HFFc6 (cell line): Measurements from ENCODE around the gene RNF208. TPM values are rescaled to one million over a fixed set of nuclear protein-coding genes. Genes with fewer than 3 reads are reported as not detected.

Experiments used
- DNase-seq: peaks from one replicate; pipeline ENCODE4 v3.0.0-alpha.2; 2018
- H3K27ac Mint-ChIP-seq: 2 replicates; pipeline ENCODE4 v1.8.0; 2020; ENCODE audit warnings: mild to moderate bottlenecking, mixed read lengths
- H3K27me3 Mint-ChIP-seq: 2 replicates; pipeline ENCODE4 v1.8.0; 2021; ENCODE audit warnings: mild to moderate bottlenecking, moderate library complexity, mixed read lengths; ENCODE audit not compliant: insufficient read depth
- H3K36me3 Mint-ChIP-seq: 2 replicates; pipeline ENCODE4 v1.8.0; 2021; ENCODE audit warnings: low read depth, mixed read lengths
- H3K4me1 Mint-ChIP-seq: 2 replicates; pipeline ENCODE4 v1.8.0; 2020; ENCODE audit warnings: low read depth, mixed read lengths
- H3K4me3 Mint-ChIP-seq: 2 replicates; pipeline ENCODE4 v1.8.0; 2020; ENCODE audit warnings: mild to moderate bottlenecking, moderate library complexity, mixed read lengths
- H3K9me3 Mint-ChIP-seq: 2 replicates; pipeline ENCODE4 v1.8.0; 2020; ENCODE audit warnings: mild to moderate bottlenecking, mixed read lengths
- total RNA-seq, 6 experiments: library from RNA; stranded (reverse); fragmentation: NEBNext Ultra II Directional; extraction: Animal tissue kit (Norgen Biotek cat#: 25700); gene quantifications; 2 replicates in 1 of 6; 3 replicates in 5 of 6; pipeline ENCODE4 v1.2.3, GENCODE V29; 2021
- TF ChIP-seq, protein P1 (sequence below): fragments of 200-600 bp; sonication (generic); IDR thresholded peaks from 2 replicates; pipeline ENCODE4 v1.5.0; 2021; ENCODE audit warnings: antibody characterized with exemption, mild to moderate bottlenecking

The RNF208 gene
- total RNA-seq, 6 experiments from 2014 or later = 2.5 to 3.8 (median 3.4) TPM

DNA sequence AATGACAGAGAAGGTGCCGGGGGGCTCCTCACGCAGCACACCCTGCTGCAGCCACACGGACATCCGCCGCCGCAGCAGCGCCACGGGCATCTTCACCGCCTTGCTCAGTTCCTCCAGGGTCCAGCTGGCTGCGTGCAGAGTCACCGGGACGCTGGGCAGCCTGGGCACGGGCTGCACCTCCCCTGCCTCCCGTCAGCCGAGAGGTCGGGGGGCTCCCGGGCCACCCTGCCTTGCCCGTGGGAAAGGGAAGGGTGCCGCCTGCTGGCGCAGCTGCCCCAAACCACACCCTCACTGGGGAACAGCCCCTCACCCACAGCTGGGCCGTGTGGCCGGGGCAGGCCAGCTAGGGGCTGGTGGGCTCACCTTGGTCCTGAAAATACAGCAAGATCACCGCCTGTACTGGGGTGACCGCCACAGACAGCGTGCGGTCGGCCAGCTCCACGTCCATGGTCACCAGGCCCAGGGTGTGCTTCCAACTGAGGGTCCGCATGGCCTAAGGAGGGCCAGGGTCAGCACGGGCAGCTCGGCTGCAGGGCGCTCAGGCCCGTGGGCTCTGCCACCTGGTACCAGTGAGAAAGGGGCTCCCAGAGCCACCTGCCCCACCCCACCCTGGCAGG is 46.6 kb downstream of the RNF208 start:
- peaks cover 11% of the 10 kb centered on the region for H3K4me1 Mint-ChIP-seq
- H3K4me3 Mint-ChIP-seq = no peak overlapping the region
- peaks cover 2% of the 10 kb centered on the region; the same call in 1 of the 2 replicates for H3K27me3 Mint-ChIP-seq
- H3K9me3 Mint-ChIP-seq = no peaks in the 10 kb centered on the region
- no peaks in the 10 kb centered on the region for H3K36me3 Mint-ChIP-seq
- no peak overlapping the region for H3K27ac Mint-ChIP-seq
- no peak for DNase-seq
- TF ChIP-seq, protein P1, sequence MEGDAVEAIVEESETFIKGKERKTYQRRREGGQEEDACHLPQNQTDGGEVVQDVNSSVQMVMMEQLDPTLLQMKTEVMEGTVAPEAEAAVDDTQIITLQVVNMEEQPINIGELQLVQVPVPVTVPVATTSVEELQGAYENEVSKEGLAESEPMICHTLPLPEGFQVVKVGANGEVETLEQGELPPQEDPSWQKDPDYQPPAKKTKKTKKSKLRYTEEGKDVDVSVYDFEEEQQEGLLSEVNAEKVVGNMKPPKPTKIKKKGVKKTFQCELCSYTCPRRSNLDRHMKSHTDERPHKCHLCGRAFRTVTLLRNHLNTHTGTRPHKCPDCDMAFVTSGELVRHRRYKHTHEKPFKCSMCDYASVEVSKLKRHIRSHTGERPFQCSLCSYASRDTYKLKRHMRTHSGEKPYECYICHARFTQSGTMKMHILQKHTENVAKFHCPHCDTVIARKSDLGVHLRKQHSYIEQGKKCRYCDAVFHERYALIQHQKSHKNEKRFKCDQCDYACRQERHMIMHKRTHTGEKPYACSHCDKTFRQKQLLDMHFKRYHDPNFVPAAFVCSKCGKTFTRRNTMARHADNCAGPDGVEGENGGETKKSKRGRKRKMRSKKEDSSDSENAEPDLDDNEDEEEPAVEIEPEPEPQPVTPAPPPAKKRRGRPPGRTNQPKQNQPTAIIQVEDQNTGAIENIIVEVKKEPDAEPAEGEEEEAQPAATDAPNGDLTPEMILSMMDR = peak; percentile 53; the same call in 1 of the 2 replicates

DNA sequence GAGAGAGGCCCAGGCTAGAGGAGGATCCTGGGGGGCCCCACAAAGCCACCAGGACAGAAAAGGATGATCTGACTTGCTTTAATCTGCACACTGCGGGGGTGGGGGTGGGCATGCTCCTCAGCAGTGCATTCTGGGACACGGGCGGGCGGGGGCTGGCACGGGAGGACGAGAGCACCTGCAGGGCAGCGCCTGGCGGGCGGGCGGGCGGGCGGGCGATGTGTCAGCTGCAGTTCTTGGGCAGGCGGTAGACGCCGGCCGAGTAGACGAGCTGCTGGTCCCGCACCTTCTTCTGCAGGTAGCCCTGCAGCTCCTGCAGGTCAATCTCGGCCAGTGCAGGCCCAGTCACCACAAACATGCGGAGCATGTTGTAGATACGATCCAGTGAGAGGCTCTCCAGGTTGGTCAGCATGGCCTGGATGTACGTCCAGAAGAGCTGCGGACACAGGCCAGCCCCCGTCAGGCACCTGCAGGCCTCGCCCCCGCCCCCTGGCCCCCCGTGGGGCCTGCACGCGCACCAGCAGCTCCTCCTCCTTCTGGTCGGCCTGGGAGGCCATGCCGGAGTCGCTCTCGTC is 47.2 kb downstream of the RNF208 start:
- peaks cover 11% of the 10 kb centered on the region for H3K4me1 Mint-ChIP-seq
- TF ChIP-seq, protein P1 = no peak
- peaks cover 5% of the 10 kb centered on the region for H3K27me3 Mint-ChIP-seq
- no peaks in the 10 kb centered on the region for H3K36me3 Mint-ChIP-seq
- H3K4me3 Mint-ChIP-seq = no peak overlapping the region
- DNase-seq = no peak
- H3K9me3 Mint-ChIP-seq = no peaks in the 10 kb centered on the region
- H3K27ac Mint-ChIP-seq = no peak overlapping the region

DNA sequence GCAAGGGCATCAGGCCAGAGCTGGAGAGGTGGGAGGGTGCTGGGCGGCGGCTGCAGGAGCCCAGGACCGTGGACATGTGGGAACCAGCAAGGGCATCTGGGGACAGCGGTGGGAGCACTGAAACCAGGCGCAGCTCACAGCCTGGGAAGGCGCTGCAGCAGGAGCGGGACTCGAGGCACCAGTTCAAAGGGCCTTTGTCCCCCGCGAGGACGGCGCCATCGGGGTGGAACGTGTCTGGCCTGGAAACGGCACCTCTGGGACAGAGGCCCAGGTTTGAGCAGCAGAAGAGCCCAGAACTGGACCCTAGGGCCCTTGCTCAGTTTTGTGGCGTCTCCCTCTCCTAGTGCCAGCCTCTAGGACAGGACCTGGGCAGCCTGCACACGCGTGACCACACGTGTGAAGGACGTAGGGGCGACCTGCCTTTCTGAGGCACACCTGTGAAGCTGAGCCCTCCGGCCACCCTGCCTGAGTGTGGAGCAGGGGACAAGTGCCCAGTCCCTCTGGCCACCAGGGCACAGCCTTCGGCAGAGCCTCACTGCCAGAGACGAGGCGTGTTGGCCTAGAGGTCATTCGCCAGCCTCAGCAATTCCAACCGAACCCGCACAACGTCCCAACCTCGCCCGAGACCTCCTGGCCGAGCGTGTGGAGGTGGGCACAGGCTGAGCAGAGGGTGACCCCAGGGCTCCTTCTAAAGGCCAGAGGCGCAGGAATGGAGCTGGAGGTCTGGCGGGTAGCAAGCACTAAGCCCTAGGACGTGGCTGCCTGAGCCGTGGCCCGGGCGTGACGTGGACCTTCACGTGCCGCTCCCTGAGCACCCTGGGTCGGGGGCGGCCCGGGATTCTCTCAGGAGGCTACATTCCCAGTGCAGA is 48.0 kb downstream of the RNF208 start:
- Mint-ChIP-seq H3K27ac (no peak overlapping the region), H3K4me3 (no peak overlapping the region), H3K9me3 (no peaks in the 10 kb centered on the region), H3K36me3 (no peaks in the 10 kb centered on the region), H3K4me1 (peaks cover 7% of the 10 kb centered on the region), H3K27me3 (peaks cover 5% of the 10 kb centered on the region)
- DNase-seq = no peak
- TF ChIP-seq, protein P1 = no peak

DNA sequence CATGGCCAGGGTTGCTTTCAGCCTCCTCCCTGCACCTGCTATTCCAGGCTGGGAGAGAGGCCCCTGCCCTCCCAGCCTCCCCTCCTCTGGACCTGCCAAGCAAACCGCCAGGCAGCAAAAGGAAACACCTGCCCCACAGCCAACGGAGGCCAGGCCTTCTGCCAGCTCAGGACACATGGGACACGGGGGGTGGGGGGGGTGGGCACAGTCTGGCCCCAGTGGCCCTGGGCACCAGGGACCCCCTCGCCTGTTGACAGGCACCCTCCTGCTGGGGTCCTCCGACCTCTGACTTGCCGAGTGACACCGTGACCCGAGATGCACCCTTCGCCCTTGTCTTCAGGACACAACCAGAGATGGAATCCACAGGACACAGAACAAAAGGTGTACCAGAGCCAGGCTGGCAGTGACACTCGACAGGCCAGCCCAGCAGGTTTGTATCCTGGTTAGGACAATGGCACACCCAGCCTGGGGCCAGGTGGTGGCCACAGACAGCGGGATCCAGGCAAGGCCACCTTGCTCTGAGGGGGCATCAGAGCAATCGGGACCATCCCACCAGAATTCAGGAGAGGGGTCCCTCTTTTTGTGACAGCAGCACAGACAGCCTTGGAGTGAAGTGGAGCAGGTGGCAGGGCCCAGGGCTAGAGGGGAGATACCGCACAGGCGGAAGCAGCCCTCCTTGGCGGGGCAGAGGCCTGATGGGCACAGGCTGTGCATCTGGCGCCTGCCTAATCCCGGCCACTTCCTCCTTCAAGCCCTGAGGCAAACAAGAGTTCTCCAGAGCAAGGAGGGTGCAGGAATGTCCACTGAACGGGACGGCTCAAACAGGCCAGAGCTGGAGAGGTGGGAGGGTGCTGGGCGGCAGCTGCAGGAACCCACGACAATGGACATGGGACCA is 48.9 kb downstream of the RNF208 start:
- TF ChIP-seq, protein P1 = no peak
- no peaks in the 10 kb centered on the region for H3K36me3 Mint-ChIP-seq
- no peak overlapping the region for H3K4me3 Mint-ChIP-seq
- no peak for DNase-seq
- H3K4me1 Mint-ChIP-seq = peaks cover 2% of the 10 kb centered on the region; the same call in 1 of the 2 replicates
- peaks cover 7% of the 10 kb centered on the region for H3K27me3 Mint-ChIP-seq
- H3K27ac Mint-ChIP-seq = no peak overlapping the region
- H3K9me3 Mint-ChIP-seq = no peaks in the 10 kb centered on the region
